NCI-H1092 (cell line): Measurements from ENCODE around the gene PSMG1.
A peak's percentile ranks its signal among the peaks of the same experiment; 100 is the strongest.

Experiments used
- DNase-seq: peaks from one replicate; lab custom pipeline; 2025; lab: John Stamatoyannopoulos, UW

PSMG1 gene

GRCh38 chr21:39156024-39156423 is 27.2 kb downstream of the PSMG1 start:
- no peak for DNase-seq

- DNase-seq = no peak
These were observed 27.7 kb downstream of the PSMG1 start for GRCh38 chr21:39155578-39155977.

GRCh38 chr21:39153842-39154241 is 29.4 kb downstream of the PSMG1 start:
- DNase-seq = no peak

- DNase-seq = no peak
These were observed 29.9 kb downstream of the PSMG1 start for GRCh38 chr21:39153373-39153772.

- DNase-seq = no peak
These were observed 31.0 kb downstream of the PSMG1 start for GRCh38 chr21:39152271-39152670.

- DNase-seq = no peak
These were observed 32.4 kb downstream of the PSMG1 start for GRCh38 chr21:39150877-39151276.

GRCh38 chr21:39150316-39150715 is 32.9 kb downstream of the PSMG1 start:
- no peak for DNase-seq

- no peak for DNase-seq
These were observed 33.4 kb downstream of the PSMG1 start for GRCh38 chr21:39149882-39150281.

GRCh38 chr21:39148975-39149374 is 34.3 kb downstream of the PSMG1 start:
- no peak for DNase-seq

GRCh38 chr21:39144191-39144590 is 39.1 kb downstream of the PSMG1 start:
- DNase-seq = no peak

- no peak for DNase-seq
These were observed 40.3 kb downstream of the PSMG1 start for GRCh38 chr21:39142972-39143371.

- no peak for DNase-seq
These were observed 41.7 kb downstream of the PSMG1 start for GRCh38 chr21:39141502-39141901.

GRCh38 chr21:39137248-39138178 is 45.7 kb downstream of the PSMG1 start:
- no peak for DNase-seq

GRCh38 chr21:39136711-39137110 is 46.5 kb downstream of the PSMG1 start:
- no peak for DNase-seq

GRCh38 chr21:39136138-39136537 is 47.1 kb downstream of the PSMG1 start:
- peak; percentile 4 for DNase-seq

GRCh38 chr21:39134288-39134810 is 48.9 kb downstream of the PSMG1 start:
- DNase-seq = no peak

GRCh38 chr21:39132248-39132647 is 51.0 kb downstream of the PSMG1 start:
- no peak for DNase-seq

- DNase-seq = no peak
These were observed 51.5 kb downstream of the PSMG1 start for GRCh38 chr21:39131791-39132190.

- DNase-seq = no peak
These were observed 55.7 kb downstream of the PSMG1 start for GRCh38 chr21:39127506-39127905.

GRCh38 chr21:39126486-39126806 is 56.8 kb downstream of the PSMG1 start:
- no peak for DNase-seq

GRCh38 chr21:39125752-39126485 is 57.3 kb downstream of the PSMG1 start:
- DNase-seq = peak; percentile 81
